Non-pigmented ciliary epithelial cell (primary cell): ENCODE results near the gene PTGFR.

Source experiments
- DNase-seq: peaks from one replicate; pipeline ENCODE4 v3.0.0-alpha.2; 2010; ENCODE audit warnings: low read depth

Gene PTGFR

DNA sequence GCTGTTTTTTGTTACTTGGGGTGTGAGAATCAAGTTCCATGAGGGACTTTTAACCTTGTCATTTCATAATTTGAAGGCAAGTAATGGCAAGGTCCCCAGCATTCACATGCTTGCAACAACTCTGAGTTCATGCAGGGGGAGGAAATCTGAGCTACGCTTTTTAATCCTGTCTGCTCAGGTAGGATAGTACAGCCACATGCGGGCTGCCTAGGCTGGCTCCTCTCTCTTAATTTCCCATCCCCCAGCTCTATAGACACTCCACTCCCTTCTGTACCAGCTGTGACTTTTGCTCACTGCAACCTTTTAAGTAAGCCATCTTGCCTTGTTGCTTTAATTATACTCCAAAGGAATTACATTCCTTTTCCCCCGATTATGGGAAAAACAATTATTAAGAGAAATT lies 30.1 kb downstream of the PTGFR start:
- DNase-seq: no peak

DNA sequence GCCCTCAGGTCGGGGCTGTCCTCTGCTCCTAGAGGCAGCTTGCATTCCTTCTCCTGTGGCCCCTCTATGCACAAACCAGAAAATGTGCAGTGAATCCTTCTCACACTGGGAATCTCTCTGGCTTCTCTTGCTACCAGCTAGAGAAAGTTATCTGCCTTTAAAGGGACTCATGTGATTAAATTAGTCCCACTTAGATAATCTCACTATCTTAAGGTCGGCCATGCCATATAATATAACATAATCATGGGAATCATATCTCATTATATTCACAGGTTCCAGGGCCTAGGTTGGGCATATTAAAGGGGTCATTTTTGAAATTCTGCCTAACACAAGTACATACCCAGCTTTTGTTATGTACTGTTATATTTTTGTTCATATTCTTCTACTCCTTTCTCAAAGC lies 31.4 kb downstream of the PTGFR start:
- DNase-seq: no peak

DNA sequence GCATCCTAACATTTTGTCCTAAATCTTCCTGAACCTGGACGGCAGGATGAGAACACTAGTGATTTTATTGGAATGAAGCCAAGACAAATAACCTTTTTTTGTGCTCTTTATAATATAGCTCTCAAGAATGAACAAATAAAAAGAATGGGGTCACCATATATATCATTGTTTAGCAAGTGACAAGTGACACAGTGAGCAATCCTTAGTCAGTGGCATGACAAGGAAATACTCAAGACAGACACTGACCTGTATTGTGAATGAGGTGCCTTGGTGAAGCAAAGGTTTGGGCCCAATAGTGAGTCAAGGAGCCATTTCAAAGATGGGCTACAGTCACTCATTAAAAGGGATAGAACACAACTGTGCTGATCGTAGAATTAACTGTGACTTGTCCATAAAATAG lies 35.7 kb downstream of the PTGFR start:
- DNase-seq: no peak

DNA sequence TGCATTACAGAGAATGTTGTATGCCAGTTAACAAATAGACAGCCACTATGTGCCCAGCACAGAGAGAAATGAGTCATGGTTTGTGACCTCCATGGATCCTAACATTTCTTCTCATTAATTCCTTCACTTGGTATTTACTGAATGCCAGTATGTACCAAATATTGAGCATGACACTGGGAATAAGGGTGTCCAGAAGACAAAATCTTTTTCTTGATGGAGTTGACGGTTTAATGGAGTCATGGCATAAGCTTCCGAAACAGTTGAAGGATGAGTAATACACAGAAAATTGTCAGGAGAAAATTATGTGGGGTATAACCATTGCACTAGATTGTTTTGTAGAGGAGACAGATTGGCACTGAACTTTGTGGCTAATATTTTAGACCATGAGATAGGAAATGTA lies 36.9 kb downstream of the PTGFR start:
- DNase-seq: no peak

DNA sequence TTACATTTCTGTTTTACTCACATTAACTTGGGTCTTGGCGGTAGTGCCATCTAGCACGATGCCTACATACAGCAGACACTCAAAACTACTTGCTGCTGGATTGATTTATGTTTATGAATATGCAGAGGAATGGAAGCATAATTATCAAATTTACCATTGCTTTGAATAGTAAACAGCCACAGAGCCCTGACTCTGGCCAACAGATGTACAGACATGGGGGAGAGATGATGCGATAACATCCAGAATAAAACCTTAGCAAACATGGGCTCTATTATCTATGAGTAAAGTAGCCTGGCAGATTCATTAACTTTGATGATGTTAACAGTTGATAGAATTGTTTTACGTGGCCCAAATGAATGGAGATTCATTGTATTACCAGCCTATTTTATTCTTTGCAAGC lies 42.8 kb downstream of the PTGFR start:
- no peak for DNase-seq

DNA sequence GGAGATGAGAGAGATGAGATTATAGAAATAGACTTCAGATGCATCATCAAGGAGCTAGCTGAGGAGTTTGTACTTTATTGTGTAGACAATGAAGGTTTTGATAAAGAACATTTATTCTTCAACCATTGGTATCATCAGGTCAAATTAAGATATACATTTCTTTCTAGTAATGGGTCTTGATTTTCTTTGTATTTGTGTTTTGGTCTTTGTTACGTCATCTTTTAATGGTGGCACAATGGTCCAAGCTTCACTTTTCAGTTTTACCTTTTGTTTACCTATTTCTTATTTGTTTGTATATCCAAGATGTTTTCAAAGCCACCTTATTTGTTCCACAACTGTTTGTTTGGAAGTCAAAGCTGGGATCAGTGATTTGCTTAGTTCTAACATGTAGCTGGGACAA lies 44.5 kb downstream of the PTGFR start:
- DNase-seq: no peak

DNA sequence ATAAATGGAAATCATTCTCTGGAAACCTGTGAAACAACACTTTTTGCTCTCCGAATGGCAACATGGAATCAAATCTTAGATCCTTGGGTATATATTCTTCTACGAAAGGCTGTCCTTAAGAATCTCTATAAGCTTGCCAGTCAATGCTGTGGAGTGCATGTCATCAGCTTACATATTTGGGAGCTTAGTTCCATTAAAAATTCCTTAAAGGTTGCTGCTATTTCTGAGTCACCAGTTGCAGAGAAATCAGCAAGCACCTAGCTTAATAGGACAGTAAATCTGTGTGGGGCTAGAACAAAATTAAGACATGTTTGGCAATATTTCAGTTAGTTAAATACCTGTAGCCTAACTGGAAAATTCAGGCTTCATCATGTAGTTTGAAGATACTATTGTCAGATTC lies 45.7 kb downstream of the PTGFR start:
- peak; percentile 10 for DNase-seq

DNA sequence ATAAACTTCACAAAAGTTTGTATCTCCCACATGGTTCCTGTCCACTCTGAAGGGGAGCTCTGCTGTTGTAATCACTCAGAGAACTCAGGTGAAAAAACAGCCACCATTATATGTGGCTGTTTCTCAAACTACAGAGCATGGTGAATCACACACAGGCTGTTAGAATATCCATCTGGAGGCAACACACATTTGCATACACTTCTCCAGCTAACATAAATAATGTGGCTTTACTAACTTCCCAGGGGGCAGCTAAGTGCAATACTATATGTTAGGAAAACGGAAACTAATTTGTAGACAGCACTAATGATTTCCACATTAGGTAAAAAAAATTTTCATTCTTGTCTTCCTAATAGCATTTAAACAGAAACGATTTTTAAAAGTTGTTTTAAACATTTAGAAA lies 49.3 kb downstream of the PTGFR start:
- DNase-seq: peak; percentile 6

DNA sequence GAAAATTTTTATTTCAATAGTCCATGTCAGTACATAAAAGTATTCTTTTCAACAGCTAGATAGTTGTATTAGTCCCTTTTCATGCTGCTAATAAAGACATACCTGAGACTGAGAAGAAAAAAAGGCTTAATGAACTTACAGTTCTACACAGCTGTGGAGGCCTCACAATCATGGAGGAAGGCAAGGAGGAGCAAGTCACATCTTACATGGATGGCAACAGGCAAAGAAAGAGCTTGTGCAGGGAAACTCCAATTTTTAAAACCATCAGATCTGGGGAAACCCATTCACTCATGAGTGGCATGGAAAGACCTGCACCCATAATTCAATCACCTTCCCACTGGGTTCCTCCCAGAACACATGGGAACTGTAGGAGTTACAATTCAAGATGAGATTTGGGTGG lies 50.7 kb downstream of the PTGFR start:
- DNase-seq: no peak

DNA sequence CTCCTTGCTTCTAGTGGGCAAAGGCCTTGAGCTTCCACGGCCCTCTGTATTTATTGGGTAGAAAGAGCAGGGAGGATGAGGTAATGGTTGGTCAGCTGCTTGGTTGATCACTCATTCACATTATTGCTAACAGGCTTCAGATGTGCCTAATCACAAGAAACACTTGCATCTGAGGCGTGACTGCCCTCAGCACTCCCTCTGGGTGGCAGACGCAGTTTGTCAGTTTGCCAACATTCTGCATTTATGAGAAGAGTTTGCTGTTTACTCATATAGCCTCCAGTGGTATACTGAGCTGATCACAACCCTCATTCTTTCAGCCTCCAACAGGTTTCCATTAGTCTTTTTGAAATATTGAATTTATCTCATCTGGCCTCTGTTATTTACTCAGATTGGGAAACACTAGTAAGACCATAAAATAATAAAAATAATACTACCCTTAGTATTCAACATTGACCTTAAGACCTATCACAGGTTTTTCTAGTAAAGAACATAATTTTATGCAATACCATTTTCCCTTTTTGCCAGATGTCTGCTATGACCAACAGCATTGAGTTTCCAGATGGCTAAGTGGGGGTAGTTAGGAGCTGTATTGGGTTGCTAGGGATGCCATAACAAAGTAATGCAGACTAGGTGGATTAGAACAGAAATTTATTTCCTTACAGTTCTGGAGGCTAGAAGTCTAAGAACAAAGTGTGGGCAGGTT lies 53.3 kb downstream of the PTGFR start:
- no peak for DNase-seq

DNA sequence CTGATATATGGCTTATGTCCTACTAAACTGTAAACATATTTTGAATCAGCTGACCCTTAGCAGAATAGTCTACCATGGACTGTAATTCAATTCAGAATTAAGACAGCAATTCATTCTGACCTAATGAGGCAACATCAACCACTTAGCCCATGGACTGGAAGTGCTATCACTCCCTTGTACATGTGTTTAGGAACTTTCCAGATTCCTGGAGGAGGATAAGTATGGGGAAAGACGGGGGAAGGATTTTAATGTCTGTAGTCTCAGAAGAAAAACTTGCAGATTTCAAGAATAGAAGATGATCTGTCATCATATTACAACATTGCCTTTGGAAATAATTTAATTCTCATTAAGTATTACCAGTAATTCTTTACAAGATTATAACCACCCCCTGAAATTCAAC lies 56.3 kb downstream of the PTGFR start:
- DNase-seq: no peak

DNA sequence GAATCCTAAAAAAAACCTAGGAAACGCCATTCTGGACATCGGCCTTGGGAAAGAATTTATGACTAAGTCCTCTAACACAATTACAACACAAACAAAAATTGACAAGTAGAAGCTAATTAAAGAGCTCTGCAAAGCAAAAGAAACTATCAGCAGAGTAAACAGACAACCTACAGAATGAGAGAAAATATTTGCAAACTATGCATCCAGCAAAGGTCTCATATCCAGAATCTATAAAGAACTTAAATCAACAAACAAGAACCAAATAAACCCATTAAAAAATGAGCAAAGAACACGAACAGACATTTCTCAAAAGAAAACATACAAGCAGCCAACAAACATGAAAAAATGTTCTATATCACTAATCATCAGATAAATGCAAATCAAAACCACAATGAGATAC lies 58.6 kb downstream of the PTGFR start:
- DNase-seq: no peak

DNA sequence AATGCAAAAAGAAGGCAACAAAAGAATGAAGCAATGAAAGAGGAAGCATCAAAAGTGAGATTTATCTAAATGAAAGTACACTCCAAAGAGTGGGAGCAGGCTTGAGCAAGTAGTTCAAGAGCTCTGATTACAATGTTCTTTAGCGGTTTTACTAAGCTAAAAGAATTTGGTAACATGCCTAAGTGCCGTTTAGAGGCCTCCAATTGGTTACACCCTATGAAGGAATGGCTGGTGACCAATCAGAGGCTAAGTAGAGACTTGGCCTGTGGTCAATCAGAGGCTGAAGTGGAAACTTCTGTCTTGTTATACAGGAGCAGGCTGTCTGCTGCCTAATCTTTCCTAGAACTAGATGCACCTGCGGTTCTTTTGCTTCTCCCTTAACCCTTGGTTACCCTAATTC lies 59.1 kb downstream of the PTGFR start:
- no peak for DNase-seq

DNA sequence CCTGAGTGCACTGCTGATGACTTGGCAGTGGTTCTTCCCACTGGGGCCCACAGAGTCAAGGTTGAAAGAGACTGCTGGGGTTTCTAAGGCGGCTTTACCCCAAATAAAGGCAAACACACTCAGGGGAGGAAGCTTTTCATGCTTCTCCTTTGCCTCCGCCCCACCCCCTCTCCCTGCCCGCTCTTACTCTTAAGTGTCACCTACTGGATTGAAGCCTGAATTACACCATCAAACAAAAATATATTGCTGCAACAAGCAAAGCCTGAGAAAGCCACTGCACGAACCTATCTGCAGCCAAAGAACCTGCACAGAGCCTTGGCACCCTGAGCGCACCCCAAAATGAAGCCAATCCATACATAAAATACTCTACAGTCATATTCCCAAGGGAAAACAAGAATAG lies 63.1 kb downstream of the PTGFR start:
- DNase-seq: no peak

DNA sequence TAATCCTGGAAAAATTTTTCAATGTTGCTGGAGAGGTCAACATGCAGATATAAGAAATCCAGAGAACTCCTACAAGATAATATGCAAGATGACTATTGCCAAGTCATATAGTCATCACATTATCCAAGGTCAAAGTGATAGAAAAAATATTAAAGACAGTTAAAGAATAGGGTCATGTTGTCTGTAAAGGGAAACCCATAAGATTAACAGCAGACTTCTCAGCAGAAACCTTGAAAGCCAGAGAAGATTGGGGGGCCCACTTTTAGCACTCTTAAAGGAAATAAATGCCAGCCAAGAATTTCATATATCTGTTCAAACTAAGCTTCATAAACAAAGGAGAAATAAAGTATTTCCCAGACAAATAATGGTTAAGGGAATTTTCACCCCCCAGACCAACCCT lies 64.1 kb downstream of the PTGFR start:
- DNase-seq: no peak

DNA sequence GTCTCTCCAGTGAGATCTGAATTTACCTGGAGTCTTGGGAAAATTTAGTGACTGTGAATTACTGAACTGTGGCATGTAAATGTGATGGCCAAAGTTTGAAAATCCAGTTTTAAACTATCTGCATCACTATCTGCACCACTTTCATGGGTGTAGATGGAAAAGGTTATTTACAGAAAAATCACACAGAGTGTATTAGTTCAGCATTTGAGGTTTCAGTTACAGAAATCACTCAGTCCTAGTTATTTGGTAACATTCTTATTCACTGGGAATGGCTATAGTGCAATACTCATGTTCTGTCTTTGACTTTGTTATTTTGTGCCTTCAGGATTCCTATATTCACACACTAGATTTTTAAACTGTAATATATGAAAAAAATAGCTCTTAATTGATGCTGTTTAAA lies 68.9 kb downstream of the PTGFR start:
- no peak for DNase-seq

DNA sequence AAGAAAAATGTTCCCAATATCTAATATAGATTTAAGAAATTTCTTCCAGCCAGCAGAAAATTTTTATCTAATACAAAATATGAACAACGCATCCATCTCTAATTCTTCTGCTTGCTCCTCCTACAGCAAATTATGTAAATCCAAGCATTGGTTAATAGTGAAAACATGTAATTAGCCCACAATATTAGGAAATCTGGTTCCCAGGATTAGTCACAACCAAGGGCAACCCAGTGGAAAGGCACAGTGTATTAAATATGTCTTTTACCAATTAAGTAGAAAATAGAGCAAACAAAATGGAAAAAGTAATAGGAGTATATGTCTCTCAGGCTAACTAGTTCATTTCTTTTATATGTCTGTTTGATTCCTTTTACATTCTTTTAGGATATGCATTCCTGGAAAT lies 70.0 kb downstream of the PTGFR start:
- DNase-seq: no peak

DNA sequence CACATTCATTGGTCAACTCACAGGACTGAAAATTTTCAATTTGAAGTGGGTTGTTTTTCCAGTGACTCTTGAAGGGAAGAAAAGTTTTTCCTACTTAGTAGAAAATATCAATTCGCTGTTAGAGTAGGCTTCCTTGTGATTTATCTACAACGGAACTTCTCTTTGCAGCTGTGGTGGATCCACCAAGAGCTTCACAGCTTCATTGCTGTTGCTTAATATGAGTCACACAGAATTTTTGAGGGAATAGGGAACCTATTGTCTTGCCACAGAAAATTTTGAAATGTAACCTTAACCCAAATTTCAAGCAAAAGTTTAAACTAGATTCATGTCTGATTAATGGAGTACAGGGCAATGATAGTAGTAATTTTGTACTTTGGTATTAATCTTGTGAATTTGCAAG lies 71.1 kb downstream of the PTGFR start:
- DNase-seq: no peak

DNA sequence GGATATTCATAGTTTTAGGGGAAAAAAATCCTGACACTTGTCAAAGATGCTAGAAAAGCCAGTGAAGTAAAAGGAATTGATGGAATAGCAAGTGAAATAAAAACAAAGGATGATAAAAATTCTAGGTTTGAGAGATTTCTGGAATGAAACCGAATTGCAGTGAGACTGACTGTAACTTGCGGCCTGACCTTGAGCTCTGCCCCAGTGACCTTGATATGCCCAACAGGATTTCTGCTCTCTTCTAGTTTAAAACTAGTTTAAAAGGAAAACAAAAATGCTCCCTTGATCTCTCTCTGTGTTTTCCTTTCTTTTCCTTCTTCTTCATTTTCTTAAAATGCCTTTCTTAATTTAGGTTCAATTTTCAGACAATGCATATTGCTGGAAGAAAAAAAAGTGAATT lies 74.6 kb downstream of the PTGFR start:
- no peak for DNase-seq

DNA sequence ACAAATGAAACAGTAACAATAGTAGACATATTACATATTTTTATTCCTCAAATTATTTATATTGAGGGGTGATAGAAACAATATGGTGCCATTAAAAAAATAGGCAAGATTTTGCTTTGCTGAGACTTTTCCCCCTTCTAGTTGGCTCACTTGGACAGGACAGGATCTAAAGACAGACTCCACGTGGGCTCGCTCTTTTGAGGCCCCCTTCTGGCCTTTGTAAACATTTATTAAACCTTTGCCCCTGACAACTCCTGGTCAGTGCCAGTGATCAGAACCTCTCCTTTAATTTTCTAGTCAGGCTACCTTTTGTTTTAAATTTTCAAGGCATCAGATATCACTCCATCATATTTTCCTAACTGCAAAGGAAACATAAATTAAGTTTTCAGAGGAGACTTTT lies 79.8 kb downstream of the PTGFR start:
- no peak for DNase-seq

DNA sequence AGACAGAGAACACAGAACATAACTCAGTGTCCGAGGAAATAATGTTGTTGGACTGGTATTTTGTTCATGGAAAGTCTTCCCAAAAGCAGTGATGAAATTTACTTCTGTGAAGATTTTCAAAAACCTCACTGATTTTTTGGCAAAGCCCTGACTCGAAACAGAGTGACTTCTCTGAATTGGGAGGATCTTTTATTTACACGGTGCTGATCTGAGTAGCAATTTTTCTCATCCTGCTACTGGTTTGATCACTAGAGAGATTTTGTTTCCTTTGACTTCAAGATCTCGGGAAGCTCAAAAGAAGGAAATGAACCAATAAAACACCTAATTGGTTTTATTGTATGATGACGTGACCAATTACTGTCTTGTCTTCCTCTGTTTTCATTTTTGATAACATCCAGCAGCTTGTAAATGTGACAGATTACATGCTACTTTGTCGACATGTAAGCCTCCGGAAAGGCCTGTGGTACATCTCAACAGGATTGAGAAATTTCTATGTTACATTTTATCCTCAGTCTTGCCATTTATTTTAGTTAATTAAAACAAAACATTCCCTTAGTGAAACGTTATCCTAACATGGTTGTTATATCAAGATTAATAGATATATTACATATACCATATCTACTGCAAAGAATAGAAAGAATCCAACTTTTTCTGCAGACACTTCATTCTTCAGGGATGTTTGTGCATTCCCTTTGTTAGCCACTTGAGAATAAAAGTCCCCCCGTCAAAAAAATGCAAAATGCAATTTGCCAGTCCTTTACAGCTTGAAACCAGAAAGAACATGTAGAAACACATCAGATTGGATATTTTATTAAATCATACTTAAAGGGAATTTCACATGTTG lies 86.7 kb downstream of the PTGFR start:
- no peak for DNase-seq

DNA sequence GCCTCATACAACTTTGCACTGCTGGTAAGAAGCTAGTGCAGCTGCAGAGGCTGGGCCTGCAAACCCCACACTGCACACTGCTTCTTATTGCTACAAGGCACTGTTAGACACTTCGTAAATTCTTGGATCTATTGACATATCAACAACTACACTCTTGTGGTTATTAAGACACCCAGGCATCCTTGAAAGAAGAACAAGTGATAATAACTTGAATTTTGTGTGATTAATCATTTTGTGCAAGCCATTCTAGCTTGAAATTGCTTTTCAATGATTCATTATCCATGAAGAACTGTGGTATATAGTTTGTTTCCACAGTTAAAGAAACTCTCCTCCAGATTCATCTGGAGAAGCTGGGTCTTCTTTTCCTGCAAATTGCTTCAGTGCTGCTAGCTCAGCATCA lies 95.8 kb downstream of the PTGFR start:
- peak; percentile 50 for DNase-seq

DNA sequence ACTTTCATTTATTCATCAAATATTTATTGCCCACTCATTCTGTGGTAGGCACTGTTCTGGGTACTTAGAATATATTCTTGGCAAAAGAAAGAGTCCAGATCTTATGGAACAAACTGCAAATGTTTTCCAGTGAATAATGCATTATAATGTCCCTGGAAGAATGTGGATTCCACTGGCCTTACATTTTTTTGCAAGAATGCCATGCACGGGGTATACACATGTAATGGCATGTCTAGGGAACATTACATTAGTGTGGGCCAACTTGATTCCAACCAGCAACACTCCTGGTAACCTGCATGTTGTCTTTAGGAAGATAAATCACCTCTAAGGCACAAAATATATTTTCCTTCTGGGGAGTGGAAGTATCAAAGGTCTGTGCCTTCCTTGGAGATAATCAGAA lies 96.4 kb downstream of the PTGFR start:
- DNase-seq: no peak
